H1 (cell line): ENCODE measurements around the gene TNFRSF6B. TPM values are rescaled to one million over a fixed set of nuclear protein-coding genes. Genes with fewer than 3 reads are reported as not detected.

Source experiments
- CTCF ChIA-PET: fragments of 300-600 bp; sonication (Branson Sonifier 250); formaldehyde crosslinking; loops from one replicate; lab custom pipeline; 2021; ENCODE audit not compliant: partially characterized antibody; lab: Charles Lee
- POLR2A ChIA-PET: fragments of 300-600 bp; sonication (Branson Sonifier 250); formaldehyde crosslinking; loops from one replicate; lab custom pipeline; 2021; ENCODE audit warnings: inconsistent platforms; ENCODE audit not compliant: partially characterized antibody; lab: Charles Lee
- DNase-seq, 2 experiments: peaks; one replicate each; pipeline versions ENCODE4 v3.0.0 to v3.0.0-alpha.2; 2010 to 2022; ENCODE audit warnings: low spot score in 2 of 2, low read depth in 1 of 2, mixed read lengths in 1 of 2
- FAIRE-seq: peaks from 2 replicates; lab custom pipeline; 2011; peaks lifted over from hg19 to GRCh38; lab: Jason Lieb, UNC
- H2AFZ ChIP-seq: 2 replicates; pipeline ENCODE4 v1.8.1; 2012; ENCODE audit warnings: low read length, inconsistent platforms
- H2AK5ac ChIP-seq: 2 replicates; pipeline ENCODE4 v1.6.1; 2013; ENCODE audit warnings: low read depth, low read length
- H2BK120ac ChIP-seq: replicated peaks from 2 replicates; pipeline ENCODE3; 2013; ENCODE audit warnings: low read depth, low read length, inconsistent platforms
- H2BK12ac ChIP-seq: 2 replicates; pipeline ENCODE4 v1.6.1; 2013; ENCODE audit warnings: low read depth, low read length
- H2BK15ac ChIP-seq: 2 replicates; pipeline ENCODE4 v1.6.1; 2013; ENCODE audit warnings: low read length
- H2BK20ac ChIP-seq: 2 replicates; pipeline ENCODE4 v1.6.1; 2013; ENCODE audit warnings: low read length
- H2BK5ac ChIP-seq: 2 replicates; pipeline ENCODE4 v1.6.1; 2013; ENCODE audit warnings: low read depth, low read length
- H3K14ac ChIP-seq: 2 replicates; pipeline ENCODE4 v1.6.1; 2013; ENCODE audit warnings: inconsistent platforms; ENCODE audit not compliant: insufficient read length
- H3K18ac ChIP-seq: 2 replicates; pipeline ENCODE4 v1.6.1; 2013; ENCODE audit warnings: low read length; ENCODE audit errors: extremely low read depth
- H3K23ac ChIP-seq: 2 replicates; pipeline ENCODE4 v1.6.1; 2013; ENCODE audit warnings: inconsistent platforms; ENCODE audit not compliant: insufficient read length
- H3K23me2 ChIP-seq: 2 replicates; pipeline ENCODE4 v1.6.1; 2013; ENCODE audit warnings: low read depth, low read length
- H3K27ac ChIP-seq: 2 replicates; pipeline ENCODE4 v1.6.1; 2011; ENCODE audit warnings: low read depth, low read length, inconsistent platforms
- H3K27me3 ChIP-seq, 4 experiments: replicated peaks in 1 of 4; 1 replicate in 1 of 4; 2 replicates in 3 of 4; pipeline versions ENCODE4 v1.6.1 to v1.8.1; 2011 to 2013; ENCODE audit warnings: low read length in 3 of 4, mild to moderate bottlenecking in 3 of 4, inconsistent platforms in 2 of 4, mixed read lengths in 2 of 4, moderate library complexity in 1 of 4; ENCODE audit not compliant: control insufficient read depth in 3 of 4, insufficient read depth in 3 of 4; ENCODE audit errors: extremely low read depth in 1 of 4
- H3K36me3 ChIP-seq, 4 experiments: 2 replicates each; pipeline versions ENCODE4 v1.6.1 to v1.8.1; 2011 to 2013; ENCODE audit warnings: mild to moderate bottlenecking in 4 of 4, low read length in 3 of 4, moderate library complexity in 2 of 4, control low read depth in 1 of 4, inconsistent platforms in 1 of 4; ENCODE audit not compliant: insufficient read depth in 4 of 4, control insufficient read depth in 2 of 4
- H3K4ac ChIP-seq: replicated peaks from 2 replicates; pipeline ENCODE3; 2013; ENCODE audit warnings: low read length, low read depth, mixed read lengths, inconsistent platforms; ENCODE audit not compliant: insufficient read length
- H3K4me1 ChIP-seq, 4 experiments: replicated peaks in 1 of 4; 1 replicate in 1 of 4; 2 replicates in 3 of 4; pipeline versions ENCODE4 v1.6.1 to v1.8.1; 2011 to 2013; ENCODE audit warnings: low read length in 3 of 4, inconsistent platforms in 2 of 4, mixed read lengths in 1 of 4; ENCODE audit not compliant: insufficient read depth in 4 of 4, control insufficient read depth in 3 of 4
- H3K4me2 ChIP-seq, 2 experiments: 2 replicates each; pipeline versions ENCODE4 v1.6.1 to v1.8.1; 2011 to 2013; ENCODE audit warnings: low read depth in 2 of 2, low read length in 2 of 2, control low read depth in 1 of 2, inconsistent platforms in 1 of 2, mild to moderate bottlenecking in 1 of 2; ENCODE audit not compliant: insufficient read depth in 1 of 2
- H3K4me3 ChIP-seq, 4 experiments: fragments of 200-600, 300-600 bp in 1 of 4; sonication (generic), shearing (Covaris generic), sonication (Bioruptor Twin) in 1 of 4; 2 replicates each; pipeline versions ENCODE4 v1.5.1 to v1.8.1; 2011 to 2016; ENCODE audit warnings: low read length in 4 of 4, low read depth in 3 of 4, control low read depth in 2 of 4, inconsistent platforms in 2 of 4, mild to moderate bottlenecking in 2 of 4, mixed read lengths in 1 of 4, moderate library complexity in 1 of 4; ENCODE audit not compliant: insufficient read depth in 2 of 4; ENCODE audit errors: extremely low read depth in 1 of 4
- H3K56ac ChIP-seq: replicated peaks from 2 replicates; pipeline ENCODE3; 2013; ENCODE audit warnings: low read depth, mild to moderate bottlenecking, mixed read lengths, low read length, inconsistent platforms; ENCODE audit not compliant: insufficient read length
- H3K79me1 ChIP-seq: 2 replicates; pipeline ENCODE4 v1.6.1; 2013; ENCODE audit warnings: low read depth, low read length, control low read depth
- H3K79me2 ChIP-seq, 2 experiments: 2 replicates each; pipeline versions ENCODE4 v1.6.1 to v1.8.1; 2012 to 2013; ENCODE audit warnings: low read length in 2 of 2, mild to moderate bottlenecking in 2 of 2, inconsistent platforms in 1 of 2; ENCODE audit not compliant: insufficient read depth in 2 of 2, control insufficient read depth in 1 of 2
- H3K9ac ChIP-seq, 4 experiments: replicated peaks in 1 of 4; 1 replicate in 1 of 4; 2 replicates in 3 of 4; pipeline versions ENCODE4 v1.6.1 to v1.8.1; 2011 to 2013; ENCODE audit warnings: low read depth in 3 of 4, low read length in 3 of 4, control low read depth in 2 of 4, mild to moderate bottlenecking in 2 of 4, moderate library complexity in 2 of 4, inconsistent platforms in 1 of 4; ENCODE audit errors: extremely low read depth in 1 of 4
- H3K9me3 ChIP-seq, 2 experiments: 2 replicates each; pipeline versions ENCODE4 v1.6.1 to v1.8.1; 2012 to 2013; ENCODE audit warnings: mild to moderate bottlenecking in 2 of 2, moderate library complexity in 2 of 2, control low read depth in 1 of 2, inconsistent platforms in 1 of 2, low read depth in 1 of 2, low read length in 1 of 2, mixed read lengths in 1 of 2; ENCODE audit not compliant: insufficient read depth in 2 of 2
- H4K20me1 ChIP-seq, 2 experiments: replicated peaks in 1 of 2; 2 replicates each; pipeline versions ENCODE3 to v1.8.1; 2011 to 2013; ENCODE audit warnings: inconsistent platforms in 2 of 2, low read length in 2 of 2, mild to moderate bottlenecking in 1 of 2; ENCODE audit not compliant: insufficient read depth in 2 of 2, control insufficient read depth in 1 of 2
- H4K5ac ChIP-seq: 2 replicates; pipeline ENCODE4 v1.6.1; 2013; ENCODE audit warnings: low read length, low read depth, mixed read lengths, inconsistent platforms; ENCODE audit not compliant: insufficient read length
- H4K8ac ChIP-seq: 2 replicates; pipeline ENCODE4 v1.8.0; 2013; ENCODE audit warnings: mild to moderate bottlenecking, moderate library complexity, low read length, inconsistent platforms; ENCODE audit not compliant: insufficient read depth; ENCODE audit errors: extremely low read depth
- H4K91ac ChIP-seq: replicated peaks from 2 replicates; pipeline ENCODE3; 2013; ENCODE audit warnings: low read length, mixed read lengths, inconsistent platforms; ENCODE audit not compliant: insufficient read length
- POLR2AphosphoS5 ChIP-seq: IDR thresholded peaks from 2 replicates; pipeline ENCODE4 v1.6.1; 2011; ENCODE audit warnings: low read depth, low read length
- WGBS, 2 experiments: shearing (Covaris generic) in 1 of 2; methylation state at CpG; one replicate each; pipeline versions ENCODE4 v1.1.6 to v1.1.7; 2013 to 2015; ENCODE audit warnings: low lambda C conversion rate in 2 of 2, mixed read lengths in 2 of 2, inconsistent platforms in 1 of 2, low coverage in 1 of 2, missing lambda C conversion rate in 1 of 2; ENCODE audit not compliant: insufficient replicate concordance in 2 of 2, insufficient coverage in 1 of 2, insufficient read length in 1 of 2; ENCODE audit errors: extremely low coverage in 1 of 2, missing lambda C conversion rate in 1 of 2; 5-methylcytosine and 5-hydroxymethylcytosine counted together
- polyA plus RNA-seq, 7 experiments: library from polyadenylated mRNA; depleted of rRNA in 3 of 7; stranded (reverse) in 5 of 7; unstranded in 2 of 7; fragments of >200 nt in 5 of 7; fragments of 200-250 nt in 2 of 7; gene quantifications; 1 replicate in 5 of 7; 2 replicates in 1 of 7; 4 replicates in 1 of 7; pipeline versions ENCODE4 v1.2.1 to v1.2.3, GENCODE V29; 2011 to 2013; ENCODE audit warnings: missing spikeins in 2 of 7, mixed read lengths in 2 of 7
- total RNA-seq: library from RNA; stranded (reverse); fragmentation: NEBNext Ultra II Directional; extraction: Animal tissue kit (Norgen Biotek cat#: 25700); gene quantifications from 2 replicates; pipeline ENCODE4 v1.2.1, GENCODE V29; 2021
- TF ChIP-seq, protein P1 (sequence below): IDR thresholded peaks from 2 replicates; pipeline ENCODE4 v1.6.1; 2012; ENCODE audit warnings: inconsistent platforms

Gene TNFRSF6B
- total and polyA plus RNA-seq, 2 of the 8 experiments (the other 6 are each of a cell fraction or from before 2014, with no cell fraction given), result 3.1 TPM; not detected in 1

- POLR2A ChIA-PET, result interaction anchor here (1.1 to 1.8 kb wide), 5 partner anchors 7 to 102 kb away, joined by 3 to 6 read pairs (median 6); partner anchors contain the start of gene RTEL1
- 92% methylated on average over 23 of the region's 23 CpGs; no CpG with 5 or more reads in 1 of the 2 experiments for WGBS, 2 experiments
Measured at GRCh38 chr20:63680857-63681608, 15.4 kb upstream of the TNFRSF6B start.

More at GRCh38 chr20:63680857-63681608, 15.4 kb upstream of the TNFRSF6B start:
- H3K4ac ChIP-seq, result no peak overlapping the region
- H3K27ac ChIP-seq, result no peak overlapping the region
- H3K4me2 ChIP-seq, result no peak overlapping the region
- H2BK120ac ChIP-seq, result no peak overlapping the region
- H3K4me1 ChIP-seq, result no peaks in the 10 kb centered on the region
- FAIRE-seq (no peak), DNase-seq (no peak)
- H4K91ac ChIP-seq, result no peak overlapping the region
- no peak overlapping the region for H2AK5ac ChIP-seq
- no peaks in the 10 kb centered on the region; the same call in 1 of the 2 replicates for H3K23me2 ChIP-seq
- CTCF ChIA-PET, result interaction anchor here (0.6 kb wide), 2 partner anchors 321 to 939 kb away, joined by 3 read pairs; no protein-coding TSS in a partner anchor
- no peak overlapping the region for H2BK12ac ChIP-seq
- peaks cover 0 to 7% of the 10 kb centered on the region in 2 experiments for H4K20me1 ChIP-seq
- no peaks in the 10 kb centered on the region for H3K79me1 ChIP-seq
- H3K18ac ChIP-seq, result no peak overlapping the region
- H2BK15ac ChIP-seq, result no peak overlapping the region
- no peak overlapping the region for H3K23ac ChIP-seq
- no peak overlapping the region for H2BK20ac ChIP-seq
- no peak overlapping the region for H4K5ac ChIP-seq
- no peaks in the 10 kb centered on the region for H3K79me2 ChIP-seq
- no peak overlapping the region for H2AFZ ChIP-seq
- no peak overlapping the region for H2BK5ac ChIP-seq
- TF ChIP-seq POLR2AphosphoS5, result 0 out of 2 replicates have a peak, but pooled peaks have one; percentile 18
- TF ChIP-seq, protein P1, sequence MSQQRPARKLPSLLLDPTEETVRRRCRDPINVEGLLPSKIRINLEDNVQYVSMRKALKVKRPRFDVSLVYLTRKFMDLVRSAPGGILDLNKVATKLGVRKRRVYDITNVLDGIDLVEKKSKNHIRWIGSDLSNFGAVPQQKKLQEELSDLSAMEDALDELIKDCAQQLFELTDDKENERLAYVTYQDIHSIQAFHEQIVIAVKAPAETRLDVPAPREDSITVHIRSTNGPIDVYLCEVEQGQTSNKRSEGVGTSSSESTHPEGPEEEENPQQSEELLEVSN, result no peak
- H3K14ac ChIP-seq, result no peak overlapping the region
- H3K9me3 ChIP-seq, result no peaks in the 10 kb centered on the region
- H3K4me3 ChIP-seq, result no peak overlapping the region
- H3K36me3 ChIP-seq, result peaks cover 0 to 5% (median 2%) of the 10 kb centered on the region in 4 experiments; a peak in 4 of 8 replicates
- no peak overlapping the region for H4K8ac ChIP-seq
- no peak overlapping the region for H3K56ac ChIP-seq
- no peaks in the 10 kb centered on the region for H3K27me3 ChIP-seq
- H3K9ac ChIP-seq, result no peak overlapping the region
